NCI-H187 (cell line): ENCODE data around the gene NDC80.

Experiments
- DNase-seq, 2 experiments: peaks; one replicate each; lab custom pipeline; 2025; lab: John Stamatoyannopoulos, UW

Gene NDC80

DNA sequence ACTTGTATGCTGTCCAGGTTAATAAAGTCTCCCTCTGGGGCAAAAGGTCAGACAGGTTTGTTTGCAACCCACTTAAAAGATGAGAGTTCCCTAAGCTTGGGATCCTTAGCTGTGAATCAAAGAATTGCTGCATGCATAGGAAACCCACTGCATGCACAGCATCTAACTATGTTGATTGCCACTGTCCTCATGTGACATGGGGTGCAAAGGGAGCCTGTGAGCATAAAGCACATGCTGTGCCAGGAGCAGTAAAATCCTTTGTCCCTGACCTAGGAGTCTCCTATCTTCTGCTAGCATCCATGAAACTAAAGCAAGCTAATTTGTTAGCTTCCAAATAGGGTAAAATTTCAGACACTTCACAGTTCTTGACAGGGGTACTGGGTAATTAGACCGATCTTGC, 13.8 kb upstream of the NDC80 start:
- no peak for DNase-seq

DNA sequence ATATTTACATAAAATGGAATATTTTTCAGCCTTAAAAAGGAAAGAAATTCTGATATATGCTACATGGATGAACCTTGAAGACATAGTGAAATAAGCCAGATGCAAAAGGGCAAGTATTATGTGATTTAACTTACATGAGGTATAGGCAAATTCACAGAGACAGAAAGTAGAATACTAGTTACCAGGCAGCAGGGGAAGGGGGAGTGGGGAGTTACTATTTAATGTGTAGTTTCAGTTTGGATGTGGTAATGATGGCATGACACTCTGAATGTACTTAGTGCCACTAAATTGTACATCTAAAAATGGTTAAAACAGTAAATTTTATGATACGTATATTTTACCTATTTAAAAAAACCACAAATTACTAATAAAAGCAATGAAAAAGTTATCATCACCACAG, 12.1 kb upstream of the NDC80 start:
- DNase-seq: no peak

DNA sequence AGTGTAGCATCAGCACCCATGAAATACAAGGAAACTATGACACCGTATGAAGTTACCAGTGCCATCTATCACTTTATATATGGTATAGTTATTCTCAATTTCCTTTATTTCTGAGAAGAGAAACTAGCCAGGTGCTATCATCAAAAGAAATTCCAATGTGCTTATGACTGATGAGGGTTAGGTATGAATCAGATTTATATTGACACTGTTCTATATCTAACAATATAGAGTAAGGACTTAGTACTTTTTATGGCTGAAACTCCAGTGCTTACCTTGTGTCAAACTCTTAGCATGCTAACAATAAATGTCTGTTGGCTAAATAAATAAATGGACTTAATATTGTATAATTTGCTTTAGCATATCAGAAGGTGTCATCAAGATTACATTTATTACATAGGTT, 7.0 kb upstream of the NDC80 start:
- no peak for DNase-seq

GRCh38 chr18:2568129-2568528, 3.2 kb upstream of the NDC80 start:
- no peak for DNase-seq

- no peak for DNase-seq
Observed at GRCh38 chr18:2568605-2569004, 2.8 kb upstream of the NDC80 start.

DNA sequence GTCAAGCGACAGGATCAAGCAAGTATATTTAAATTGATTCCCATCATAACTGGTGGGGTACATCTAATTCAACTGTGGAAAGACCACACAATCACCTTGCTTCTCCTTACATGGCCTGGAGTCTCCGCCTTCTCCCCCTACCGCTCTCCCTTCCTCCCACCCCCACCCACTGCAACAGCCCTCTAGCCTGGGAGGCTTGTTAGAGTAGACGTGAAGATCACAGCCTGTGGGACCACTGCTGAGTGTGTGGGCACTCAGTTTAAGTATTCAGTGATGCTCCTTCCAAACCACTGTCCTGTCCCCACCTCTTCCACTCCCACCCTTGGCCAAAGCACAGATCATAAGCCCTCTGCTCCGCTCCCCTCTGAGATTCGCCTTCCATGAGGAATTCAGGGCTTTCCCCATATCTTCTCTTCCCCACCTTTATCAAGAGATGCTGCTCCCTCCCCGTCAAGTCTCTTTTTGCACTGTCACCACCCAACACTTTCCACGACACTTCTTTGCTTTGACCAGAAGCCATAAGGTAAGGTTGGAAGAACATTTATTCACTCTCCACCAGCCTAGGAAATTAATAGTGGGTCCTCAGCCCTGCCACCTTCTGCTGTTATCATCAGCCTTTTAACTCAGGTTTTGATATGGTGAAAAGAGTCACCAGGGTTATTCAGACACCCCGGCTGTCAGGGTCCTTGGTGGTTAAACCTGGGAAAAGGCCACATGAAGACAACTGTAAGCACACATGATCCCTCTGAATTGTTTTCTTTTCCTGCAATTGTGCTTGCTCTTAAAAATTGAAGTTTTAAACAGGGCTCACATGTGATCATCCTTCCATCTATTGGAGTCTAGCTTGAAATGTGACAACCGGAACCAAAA, 1.8 kb upstream of the NDC80 start:
- DNase-seq: no peak

GRCh38 chr18:2570772-2571199, 571 bp upstream of the NDC80 start:
- DNase-seq: peak in 1 of 2 experiments; percentile 30

DNA sequence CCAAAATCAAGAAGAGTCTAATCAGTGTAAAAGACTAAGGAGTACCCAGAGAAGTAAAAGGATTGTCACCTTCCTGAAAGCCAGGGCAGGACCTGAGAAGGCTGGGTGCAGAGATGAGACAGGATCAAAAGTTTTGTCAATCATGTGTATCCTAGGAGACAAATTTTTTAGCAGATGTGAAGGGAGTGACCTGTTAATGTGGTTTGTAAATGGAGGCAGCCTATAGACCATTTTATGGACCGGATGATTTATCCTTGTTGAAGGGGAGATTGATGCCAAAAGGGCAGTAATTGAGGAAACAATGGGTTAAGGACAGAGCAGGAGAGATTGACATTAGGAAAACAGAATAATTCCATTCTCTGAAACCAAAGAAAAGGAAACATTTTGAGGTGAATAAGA, 813 bp downstream of the NDC80 start:
- DNase-seq: no peak

DNA sequence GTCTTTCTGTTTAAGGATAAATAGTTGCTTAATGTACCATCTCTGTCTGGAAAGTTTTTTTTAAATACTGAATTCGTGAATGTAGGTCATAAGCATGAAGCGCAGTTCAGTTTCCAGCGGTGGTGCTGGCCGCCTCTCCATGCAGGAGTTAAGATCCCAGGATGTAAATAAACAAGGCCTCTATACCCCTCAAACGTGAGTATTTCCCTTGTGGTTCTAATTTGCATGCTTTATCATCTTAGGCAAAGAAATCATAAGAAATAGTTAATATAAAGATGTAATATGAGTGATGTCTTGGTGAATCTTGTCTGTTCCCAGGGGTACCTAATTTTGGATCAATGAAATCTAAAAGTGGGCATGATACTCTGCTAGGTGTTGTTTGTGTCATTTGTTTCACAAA, 1.5 kb downstream of the NDC80 start:
- DNase-seq: no peak

- DNase-seq: no peak
Observed at GRCh38 chr18:2573408-2573807, 2.1 kb downstream of the NDC80 start.

- no peak for DNase-seq
Observed at GRCh38 chr18:2587788-2588187, 16.4 kb downstream of the NDC80 start.

DNA sequence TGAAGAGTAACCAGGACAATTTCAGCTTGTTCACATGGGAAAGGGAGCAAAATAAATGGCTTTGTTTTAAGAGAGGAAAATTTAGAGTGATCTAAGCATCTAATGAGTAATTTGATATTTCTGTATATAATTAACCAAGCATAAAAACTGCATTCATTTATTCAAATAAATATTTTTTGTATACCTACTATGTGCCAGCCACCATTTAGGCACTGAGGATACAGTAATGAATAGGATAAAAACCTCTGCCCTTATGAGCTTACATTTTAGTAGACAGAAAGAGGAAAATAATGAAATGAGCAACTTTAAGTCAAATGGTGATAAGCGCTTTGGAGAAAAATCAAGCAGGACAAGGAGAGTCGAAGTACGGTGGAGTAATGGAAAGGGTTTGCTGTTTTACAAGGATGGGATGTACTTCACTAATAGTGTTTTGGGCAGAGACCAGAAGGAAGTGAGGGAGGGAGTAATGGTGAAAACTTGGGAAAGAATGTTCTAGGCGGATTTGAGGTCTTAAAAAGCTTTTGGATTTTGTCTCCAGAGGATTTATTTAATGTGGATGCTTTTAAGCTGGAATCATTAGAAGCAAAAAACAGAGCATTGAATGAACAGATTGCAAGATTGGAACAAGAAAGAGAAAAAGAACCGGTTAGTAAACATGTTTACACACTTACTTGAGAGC, 17.4 kb downstream of the NDC80 start:
- DNase-seq: no peak

- DNase-seq: no peak
Observed at GRCh38 chr18:2589345-2590068, 18.1 kb downstream of the NDC80 start.

DNA sequence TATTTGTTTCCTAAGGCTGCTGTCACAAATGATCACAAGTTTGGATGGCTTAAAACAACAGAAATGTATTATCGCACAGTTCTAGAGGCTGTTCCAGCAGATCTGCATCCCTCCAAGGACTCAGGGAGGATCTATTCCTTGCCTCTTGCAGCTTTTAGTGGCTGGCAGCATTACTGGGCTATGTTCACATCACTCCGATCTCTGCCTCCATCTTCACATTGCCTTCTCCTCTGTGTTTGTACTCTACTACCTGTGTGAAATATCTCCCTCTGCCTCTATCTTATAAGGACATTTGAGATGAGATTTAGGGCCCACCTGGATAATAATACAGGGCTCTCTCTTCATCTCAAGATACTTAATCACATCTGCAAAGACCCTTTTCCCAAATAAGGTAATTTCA, 18.9 kb downstream of the NDC80 start:
- DNase-seq: no peak

DNA sequence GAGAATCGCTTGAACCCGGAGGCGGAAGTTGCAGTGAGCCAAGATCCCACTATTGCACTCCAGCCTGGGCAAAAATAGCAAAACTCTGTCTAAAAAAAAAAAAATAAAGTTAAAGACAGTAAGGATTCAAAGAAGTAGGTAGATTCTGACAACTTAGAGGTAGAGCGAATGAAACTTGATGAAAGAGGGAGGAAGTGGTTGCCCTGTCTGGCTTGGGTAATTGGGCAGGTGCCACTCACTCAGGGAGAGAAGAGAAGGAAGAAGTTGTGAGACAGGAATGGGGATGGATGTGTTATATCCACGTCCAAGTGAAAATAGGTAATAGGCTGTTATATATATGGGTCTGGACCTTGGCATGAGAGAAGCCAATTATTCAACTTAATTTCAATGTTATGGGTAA, 26.3 kb downstream of the NDC80 start:
- DNase-seq: no peak

- DNase-seq: no peak
Observed at GRCh38 chr18:2602844-2603243, 31.5 kb downstream of the NDC80 start.

DNA sequence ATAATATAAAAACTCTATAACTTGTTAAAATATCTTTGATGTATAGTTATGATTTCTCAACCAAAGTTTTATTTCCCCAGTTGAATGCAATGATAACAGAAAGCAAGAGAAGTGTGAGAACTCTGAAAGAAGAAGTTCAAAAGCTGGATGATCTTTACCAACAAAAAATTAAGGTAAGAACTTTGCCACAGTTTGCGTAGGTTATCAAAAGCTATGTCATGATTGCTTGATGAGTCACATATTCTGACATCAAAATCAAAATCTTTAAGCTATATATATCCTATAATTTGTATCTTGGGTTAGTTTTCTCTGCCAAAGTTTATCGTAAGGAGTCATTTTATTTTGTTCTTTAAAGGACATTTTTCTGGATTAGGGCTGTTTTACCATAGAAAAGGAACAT, 35.0 kb downstream of the NDC80 start:
- no peak for DNase-seq

DNA sequence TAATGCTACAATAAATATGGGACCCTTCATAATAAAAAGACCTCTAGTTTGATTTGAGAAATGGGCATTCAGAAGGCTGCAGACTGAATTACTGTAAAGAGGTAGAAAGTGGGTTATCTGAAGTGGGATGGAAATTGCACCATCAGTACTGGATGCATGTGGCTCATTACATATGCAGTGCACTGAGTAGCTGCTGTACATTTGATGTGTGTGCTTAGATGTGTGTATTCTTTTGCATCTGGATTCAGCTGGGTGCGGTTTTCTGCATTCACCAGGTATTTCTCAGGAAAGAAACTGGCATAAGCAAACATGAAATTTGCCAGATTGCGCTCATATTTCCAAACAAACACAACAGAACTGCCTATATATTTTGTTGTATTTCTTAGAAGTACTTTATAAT, 38.2 kb downstream of the NDC80 start:
- no peak for DNase-seq

- no peak for DNase-seq
Observed at GRCh38 chr18:2610549-2610948, 39.2 kb downstream of the NDC80 start.

- DNase-seq: no peak
Observed at GRCh38 chr18:2612996-2613395, 41.6 kb downstream of the NDC80 start.

- DNase-seq: no peak
Observed at GRCh38 chr18:2617401-2617998, 46.1 kb downstream of the NDC80 start.

- no peak for DNase-seq
Observed at GRCh38 chr18:2618009-2618408, 46.7 kb downstream of the NDC80 start.
